ENCODE results near the gene STRA8.

STRA8 gene

GRCh38 chr7:135240441-135240840 is 6.8 kb downstream of the STRA8 start:
- TF ChIP-seq, protein P1, sequence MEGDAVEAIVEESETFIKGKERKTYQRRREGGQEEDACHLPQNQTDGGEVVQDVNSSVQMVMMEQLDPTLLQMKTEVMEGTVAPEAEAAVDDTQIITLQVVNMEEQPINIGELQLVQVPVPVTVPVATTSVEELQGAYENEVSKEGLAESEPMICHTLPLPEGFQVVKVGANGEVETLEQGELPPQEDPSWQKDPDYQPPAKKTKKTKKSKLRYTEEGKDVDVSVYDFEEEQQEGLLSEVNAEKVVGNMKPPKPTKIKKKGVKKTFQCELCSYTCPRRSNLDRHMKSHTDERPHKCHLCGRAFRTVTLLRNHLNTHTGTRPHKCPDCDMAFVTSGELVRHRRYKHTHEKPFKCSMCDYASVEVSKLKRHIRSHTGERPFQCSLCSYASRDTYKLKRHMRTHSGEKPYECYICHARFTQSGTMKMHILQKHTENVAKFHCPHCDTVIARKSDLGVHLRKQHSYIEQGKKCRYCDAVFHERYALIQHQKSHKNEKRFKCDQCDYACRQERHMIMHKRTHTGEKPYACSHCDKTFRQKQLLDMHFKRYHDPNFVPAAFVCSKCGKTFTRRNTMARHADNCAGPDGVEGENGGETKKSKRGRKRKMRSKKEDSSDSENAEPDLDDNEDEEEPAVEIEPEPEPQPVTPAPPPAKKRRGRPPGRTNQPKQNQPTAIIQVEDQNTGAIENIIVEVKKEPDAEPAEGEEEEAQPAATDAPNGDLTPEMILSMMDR (IDR thresholded peaks at IDR 0.05; ENCODE audit: control insufficient read depth, insufficient read depth, low read depth, low read length, missing control alignments), result no peak
- no peak overlapping the region for H3K4me3 ChIP-seq (ENCODE audit: control insufficient read depth, low read depth, low read length)
- DNase-seq (ENCODE audit: low read depth), result no peak

- TF ChIP-seq, protein P1 (IDR thresholded peaks at IDR 0.05; ENCODE audit: control insufficient read depth, insufficient read depth, low read depth, low read length, missing control alignments), result no peak
- DNase-seq (ENCODE audit: low read depth), result no peak
- H3K4me3 ChIP-seq (ENCODE audit: control insufficient read depth, low read depth, low read length), result no peak overlapping the region
Measured at GRCh38 chr7:135242096-135242684, 8.6 kb downstream of the STRA8 start.

DNA sequence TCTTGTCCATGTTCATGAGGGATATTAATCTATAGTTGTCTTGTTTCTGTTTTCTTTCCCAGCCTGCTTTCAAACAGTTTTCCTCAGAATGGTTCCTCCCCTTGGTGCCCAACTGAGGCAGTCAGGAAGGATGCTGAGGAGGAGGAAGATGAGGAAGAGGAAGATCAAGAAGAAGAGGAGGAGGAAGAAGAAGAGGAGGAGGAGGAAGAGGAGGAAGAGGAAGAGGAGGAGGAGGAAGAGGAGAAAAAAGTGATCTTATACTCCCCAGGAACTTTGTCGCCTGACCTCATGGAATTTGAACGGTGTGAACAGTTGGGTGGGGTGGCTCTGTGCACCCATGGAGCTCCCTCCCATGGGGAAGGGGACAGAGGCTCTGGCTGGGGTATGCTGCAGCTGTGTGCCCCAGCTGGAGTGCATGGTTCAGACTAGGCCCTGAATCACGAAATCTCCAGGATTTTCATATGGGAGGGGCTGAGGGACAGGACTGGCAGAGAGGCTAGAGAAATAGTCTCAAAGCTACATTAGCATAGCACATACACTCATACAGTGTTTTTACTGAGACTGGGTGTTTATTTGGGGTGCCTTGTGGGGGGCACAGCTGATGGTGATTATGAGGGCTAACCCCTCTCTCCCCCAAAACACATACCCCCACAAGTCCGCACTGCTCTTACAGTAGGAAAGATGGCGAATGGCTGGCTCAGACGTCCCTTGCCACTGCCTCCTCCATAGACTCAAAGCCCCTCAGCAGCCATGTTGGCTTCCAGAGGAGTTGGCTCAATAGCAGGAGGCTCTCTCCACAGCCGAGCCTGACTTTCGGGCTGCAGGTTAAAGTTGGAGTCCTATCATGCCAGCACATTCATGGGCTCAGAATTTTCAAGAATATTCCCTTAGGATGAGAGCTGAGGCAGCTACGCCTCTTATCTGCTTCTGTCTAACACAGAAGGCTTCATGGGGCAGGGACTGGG is 11.9 kb downstream of the STRA8 start:
- no peak for DNase-seq (ENCODE audit: low read depth)
- TF ChIP-seq, protein P1 (IDR thresholded peaks at IDR 0.05; ENCODE audit: control insufficient read depth, insufficient read depth, low read depth, low read length, missing control alignments), result no peak
- H3K4me3 ChIP-seq (ENCODE audit: control insufficient read depth, low read depth, low read length), result no peak overlapping the region

GRCh38 chr7:135246191-135246825 is 12.7 kb downstream of the STRA8 start:
- TF ChIP-seq, protein P1 (IDR thresholded peaks at IDR 0.05; ENCODE audit: control insufficient read depth, insufficient read depth, low read depth, low read length, missing control alignments), result no peak
- no peak for DNase-seq (ENCODE audit: low read depth)
- no peak overlapping the region for H3K4me3 ChIP-seq (ENCODE audit: control insufficient read depth, low read depth, low read length)

DNA sequence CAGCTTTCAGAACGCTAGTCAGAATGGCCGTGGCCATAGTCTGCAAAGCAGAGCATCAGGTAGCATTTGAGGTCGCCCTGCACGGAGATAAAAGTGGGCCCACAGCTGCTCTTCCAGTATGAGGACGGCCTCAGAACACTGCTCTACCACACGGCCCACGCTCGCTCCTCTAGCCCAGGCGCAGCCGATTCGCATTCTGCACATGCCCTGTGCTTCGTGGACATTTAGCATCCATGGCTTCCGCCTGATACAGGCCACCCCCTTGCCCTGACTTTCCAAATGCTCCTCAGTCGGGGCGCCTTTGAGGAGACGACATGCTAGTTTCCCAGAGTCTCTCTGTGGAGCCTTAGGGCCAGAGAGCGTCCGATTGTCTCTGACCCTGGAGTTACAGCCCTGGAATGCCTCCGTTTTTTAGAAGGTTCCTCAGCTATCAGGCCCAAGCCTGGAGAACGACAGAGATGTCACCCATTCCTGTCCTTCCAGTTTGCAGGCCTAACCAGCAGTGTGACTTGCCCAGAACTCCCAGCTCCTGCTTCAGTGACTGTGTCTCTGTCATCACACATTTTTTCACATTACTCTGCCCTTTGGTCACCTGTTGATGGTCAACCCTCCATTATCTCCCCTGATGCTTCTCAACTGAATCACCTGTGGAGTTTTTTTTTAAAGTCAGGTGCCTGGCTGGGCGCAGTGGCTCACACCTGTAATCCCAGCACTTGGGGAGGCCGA is 14.3 kb downstream of the STRA8 start:
- TF ChIP-seq, protein P1 (IDR thresholded peaks at IDR 0.05; ENCODE audit: control insufficient read depth, insufficient read depth, low read depth, low read length, missing control alignments), result no peak
- H3K4me3 ChIP-seq (ENCODE audit: control insufficient read depth, low read depth, low read length), result no peak overlapping the region
- DNase-seq (ENCODE audit: low read depth), result no peak

GRCh38 chr7:135248546-135248945 is 14.9 kb downstream of the STRA8 start:
- TF ChIP-seq, protein P1 (IDR thresholded peaks at IDR 0.05; ENCODE audit: control insufficient read depth, insufficient read depth, low read depth, low read length, missing control alignments), result no peak
- H3K4me3 ChIP-seq (ENCODE audit: control insufficient read depth, low read depth, low read length), result no peak overlapping the region
- no peak for DNase-seq (ENCODE audit: low read depth)
